ENCODE measurements around the gene GADD45GIP1. TPM values are rescaled to one million over a fixed set of nuclear protein-coding genes. Genes with fewer than 3 reads are reported as not detected.

Gene GADD45GIP1
- total and polyA plus RNA-seq, 2 donors (not counting 1 experiment from before 2014, with no cell fraction given), result 12.6 to 17.5 TPM

DNA sequence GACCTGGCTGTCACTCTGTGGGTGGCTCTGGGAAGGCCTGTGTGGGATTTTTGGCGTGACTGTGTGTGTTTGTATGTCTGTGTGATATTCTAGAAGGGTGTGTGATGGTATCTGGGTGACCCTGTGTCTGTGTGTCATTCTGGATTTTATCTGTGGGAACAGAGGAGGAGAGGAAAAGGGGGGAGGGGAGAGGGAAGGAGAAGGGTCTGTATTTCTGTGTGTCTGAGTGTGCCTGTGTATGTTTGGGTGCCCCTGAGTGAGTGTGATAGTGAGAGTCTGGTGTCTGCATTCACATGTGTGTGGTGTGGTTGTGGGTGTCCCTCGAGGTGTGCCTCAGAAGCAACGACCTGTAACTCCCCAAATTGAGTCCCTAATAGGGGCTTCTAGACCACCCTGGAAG is 30.2 kb upstream of the GADD45GIP1 start:
- TF ChIP-seq, protein P1, sequence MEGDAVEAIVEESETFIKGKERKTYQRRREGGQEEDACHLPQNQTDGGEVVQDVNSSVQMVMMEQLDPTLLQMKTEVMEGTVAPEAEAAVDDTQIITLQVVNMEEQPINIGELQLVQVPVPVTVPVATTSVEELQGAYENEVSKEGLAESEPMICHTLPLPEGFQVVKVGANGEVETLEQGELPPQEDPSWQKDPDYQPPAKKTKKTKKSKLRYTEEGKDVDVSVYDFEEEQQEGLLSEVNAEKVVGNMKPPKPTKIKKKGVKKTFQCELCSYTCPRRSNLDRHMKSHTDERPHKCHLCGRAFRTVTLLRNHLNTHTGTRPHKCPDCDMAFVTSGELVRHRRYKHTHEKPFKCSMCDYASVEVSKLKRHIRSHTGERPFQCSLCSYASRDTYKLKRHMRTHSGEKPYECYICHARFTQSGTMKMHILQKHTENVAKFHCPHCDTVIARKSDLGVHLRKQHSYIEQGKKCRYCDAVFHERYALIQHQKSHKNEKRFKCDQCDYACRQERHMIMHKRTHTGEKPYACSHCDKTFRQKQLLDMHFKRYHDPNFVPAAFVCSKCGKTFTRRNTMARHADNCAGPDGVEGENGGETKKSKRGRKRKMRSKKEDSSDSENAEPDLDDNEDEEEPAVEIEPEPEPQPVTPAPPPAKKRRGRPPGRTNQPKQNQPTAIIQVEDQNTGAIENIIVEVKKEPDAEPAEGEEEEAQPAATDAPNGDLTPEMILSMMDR (IDR thresholded peaks at IDR 0.05), result no peak
- TF ChIP-seq EZH2 (IDR thresholded peaks at IDR 0.05; ENCODE audit: borderline replicate concordance, insufficient read depth, low read depth, low read length, poor library complexity, severe bottlenecking), result no peak
- intact Hi-C loops (cut with micrococcal nuclease), result no loop called here
- H2AFZ ChIP-seq (ENCODE audit: insufficient read depth, low read depth, low read length, poor library complexity, severe bottlenecking), result no peak overlapping the region
- H3K36me3 ChIP-seq (replicated peaks in 1 of 2; ENCODE audit: control extremely low read depth in 1 of 2, control insufficient read depth in 1 of 2, extremely low read depth in 1 of 2, insufficient read depth in 2 of 2, low read length in 1 of 2), result no peaks in the 10 kb centered on the region
- DNase-seq, result no peak
- Mint-ChIP-seq H3K27ac (no peak overlapping the region), H3K27me3 (peaks cover 4% of the 10 kb centered on the region), H3K4me1 (peaks cover 10% of the 10 kb centered on the region), H3K9me3 (ENCODE audit: insufficient read depth) (no peaks in the 10 kb centered on the region), H3K4me3 (no peak overlapping the region)
- no peak for ATAC-seq (ENCODE audit: low read depth)
- peaks cover 0 to 6% (median under 1%) of the 10 kb centered on the region in 4 experiments for H3K27me3 ChIP-seq (replicated peaks in 1 of 4; ENCODE audit: control extremely low read depth in 1 of 4, control insufficient read depth in 3 of 4, insufficient read depth in 4 of 4, low read length in 3 of 4)
- H3K79me2 ChIP-seq (ENCODE audit: control insufficient read depth, insufficient read depth, low read length), result no peaks in the 10 kb centered on the region
- CTCF ChIA-PET, result no interaction called here
- H3K9ac ChIP-seq (ENCODE audit: low read length), result no peak overlapping the region
- H3K9me3 ChIP-seq (ENCODE audit: control extremely low read depth in 1 of 3, control insufficient read depth in 2 of 3, insufficient read depth in 1 of 3, low read length in 2 of 3), result no peaks in the 10 kb centered on the region
- peaks cover 26 to 32% of the 10 kb centered on the region in 2 donors for H3K4me1 ChIP-seq (ENCODE audit: control insufficient read depth in 2 of 2, insufficient read depth in 2 of 2, low read length in 2 of 2)
- H3K4me3 ChIP-seq (ENCODE audit: control extremely low read depth in 1 of 5, extremely low read depth in 1 of 5, insufficient read depth in 1 of 5, low read depth in 2 of 5, low read length in 4 of 5), result no peak overlapping the region
- no peaks in the 10 kb centered on the region for H4K20me1 ChIP-seq (ENCODE audit: control insufficient read depth, insufficient read depth, low read length, poor library complexity, severe bottlenecking)
- no peak overlapping the region for H3K4me2 ChIP-seq (replicated peaks; ENCODE audit: low read depth, low read length, poor library complexity, severe bottlenecking)
- POLR2A ChIA-PET, result no interaction called here
- 90% methylated on average over 2 of the region's 3 CpGs for WGBS (ENCODE audit: insufficient coverage)
- H3K27ac ChIP-seq (ENCODE audit: low read length in 2 of 2), result no peak overlapping the region

- H3K36me3 ChIP-seq (replicated peaks in 1 of 2; ENCODE audit: control extremely low read depth in 1 of 2, control insufficient read depth in 1 of 2, extremely low read depth in 1 of 2, insufficient read depth in 2 of 2, low read length in 1 of 2), result no peaks in the 10 kb centered on the region
- ChIA-PET CTCF (interaction anchor here (2.4 to 12.5 kb wide), 3 partner anchors 22 to 107 kb away, joined by 12 to 285 read pairs (median 59); no protein-coding TSS in a partner anchor), POLR2A (no interaction called here)
- Mint-ChIP-seq H3K27me3 (peaks cover 4% of the 10 kb centered on the region), H3K4me1 (peaks cover 10% of the 10 kb centered on the region), H3K4me3 (no peak overlapping the region), H3K27ac (no peak overlapping the region), H3K9me3 (ENCODE audit: insufficient read depth) (no peaks in the 10 kb centered on the region)
- intact Hi-C loops (cut with micrococcal nuclease), result no loop called here
- WGBS (ENCODE audit: insufficient coverage), result 96% methylated on average over 12 of the region's 12 CpGs
- peaks cover 26 to 32% of the 10 kb centered on the region in 2 donors for H3K4me1 ChIP-seq (ENCODE audit: control insufficient read depth in 2 of 2, insufficient read depth in 2 of 2, low read length in 2 of 2)
- no peak overlapping the region for H3K4me3 ChIP-seq (ENCODE audit: control extremely low read depth in 1 of 5, extremely low read depth in 1 of 5, insufficient read depth in 1 of 5, low read depth in 2 of 5, low read length in 4 of 5)
- H3K27me3 ChIP-seq (replicated peaks in 1 of 4; ENCODE audit: control extremely low read depth in 1 of 4, control insufficient read depth in 3 of 4, insufficient read depth in 4 of 4, low read length in 3 of 4), result peaks cover 0 to 6% (median 2%) of the 10 kb centered on the region in 4 experiments
- H4K20me1 ChIP-seq (ENCODE audit: control insufficient read depth, insufficient read depth, low read length, poor library complexity, severe bottlenecking), result no peaks in the 10 kb centered on the region
- no peaks in the 10 kb centered on the region for H3K9me3 ChIP-seq (ENCODE audit: control extremely low read depth in 1 of 3, control insufficient read depth in 2 of 3, insufficient read depth in 1 of 3, low read length in 2 of 3)
- TF ChIP-seq EZH2 (IDR thresholded peaks at IDR 0.05; ENCODE audit: borderline replicate concordance, insufficient read depth, low read depth, low read length, poor library complexity, severe bottlenecking), result no peak
- TF ChIP-seq, protein P1 (IDR thresholded peaks at IDR 0.05), result no peak
- H3K4me2 ChIP-seq (replicated peaks; ENCODE audit: low read depth, low read length, poor library complexity, severe bottlenecking), result no peak overlapping the region
- no peak overlapping the region for H3K9ac ChIP-seq (ENCODE audit: low read length)
- no peaks in the 10 kb centered on the region for H3K79me2 ChIP-seq (ENCODE audit: control insufficient read depth, insufficient read depth, low read length)
- ATAC-seq (ENCODE audit: low read depth) (no peak), DNase-seq (no peak)
- H2AFZ ChIP-seq (ENCODE audit: insufficient read depth, low read depth, low read length, poor library complexity, severe bottlenecking), result no peak overlapping the region
- no peak overlapping the region for H3K27ac ChIP-seq (ENCODE audit: low read length in 2 of 2)
Observed at GRCh38 chr19:12986726-12987125, 29.7 kb upstream of the GADD45GIP1 start.

Measured in B cell (primary cell).